ENCODE measurements around the gene CHSY3.

Gene CHSY3

GRCh38 chr5:129945774-129946270 is 41.6 kb downstream of the CHSY3 start:
- DNase-seq (ENCODE audit: low read depth) = no peak

- DNase-seq (ENCODE audit: low read depth) = no peak
Observed at GRCh38 chr5:129951039-129951438, 46.8 kb downstream of the CHSY3 start.

GRCh38 chr5:129958581-129958980 is 54.3 kb downstream of the CHSY3 start:
- no peak for DNase-seq (ENCODE audit: low read depth)

DNA sequence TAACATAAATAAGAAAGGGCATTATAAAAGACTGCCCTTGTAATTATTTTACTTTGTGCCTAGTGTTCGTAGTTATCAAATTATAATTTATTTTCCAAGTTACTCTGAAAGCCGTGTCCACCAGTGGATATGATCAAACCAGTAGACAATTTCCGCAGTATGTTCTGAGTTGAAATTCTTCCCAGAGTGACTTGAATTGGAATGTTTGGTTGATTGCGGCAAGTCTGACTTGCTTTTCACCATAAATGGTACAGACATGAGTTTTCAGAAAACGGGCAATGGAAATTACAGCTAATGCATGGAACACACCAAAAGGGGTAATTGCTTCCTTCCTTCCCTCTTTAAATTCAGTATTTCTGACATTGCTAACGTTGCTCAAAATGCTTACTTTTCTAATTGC is 56.6 kb downstream of the CHSY3 start:
- DNase-seq (ENCODE audit: low read depth) = no peak

DNA sequence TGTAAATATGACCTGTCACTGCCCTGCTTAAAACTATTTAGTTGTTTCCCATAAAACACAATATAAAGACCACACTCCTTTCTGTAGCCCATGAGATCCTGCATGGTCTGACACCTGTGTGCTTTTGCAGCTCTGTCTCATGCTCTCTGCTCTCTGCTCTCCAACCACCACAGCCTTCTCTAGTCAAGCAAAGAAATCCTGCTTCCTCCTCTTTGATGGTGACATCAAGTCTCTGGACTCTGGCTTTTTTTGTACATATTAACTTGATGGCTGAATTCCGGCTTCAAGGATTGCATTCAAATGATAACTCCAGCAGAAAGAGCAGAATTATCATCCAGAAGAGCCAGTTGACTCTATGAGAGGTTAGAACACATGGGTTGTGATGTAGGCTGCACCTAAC is 58.2 kb downstream of the CHSY3 start:
- no peak for DNase-seq (ENCODE audit: low read depth)

DNA sequence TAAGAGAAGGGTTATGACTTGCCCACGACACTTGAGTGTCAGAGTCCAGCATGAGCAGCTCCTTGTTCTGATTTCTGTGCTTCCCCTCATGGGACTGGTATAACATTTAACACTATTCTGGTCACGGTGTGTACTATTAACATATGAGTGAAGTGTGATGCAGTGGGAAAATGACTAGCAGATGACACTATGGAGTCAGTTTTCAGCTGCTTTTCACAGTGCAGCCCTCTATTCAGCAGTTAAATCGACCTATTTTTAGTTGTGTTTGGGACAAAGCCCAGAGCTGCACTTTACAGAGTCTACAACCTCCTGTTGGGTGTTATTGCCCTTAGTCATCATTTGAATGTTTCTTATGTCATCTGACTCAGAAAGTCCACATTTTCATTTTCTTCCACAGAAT is 59.1 kb downstream of the CHSY3 start:
- DNase-seq (ENCODE audit: low read depth) = no peak

GRCh38 chr5:129966071-129966470 is 61.8 kb downstream of the CHSY3 start:
- DNase-seq (ENCODE audit: low read depth) = no peak

DNA sequence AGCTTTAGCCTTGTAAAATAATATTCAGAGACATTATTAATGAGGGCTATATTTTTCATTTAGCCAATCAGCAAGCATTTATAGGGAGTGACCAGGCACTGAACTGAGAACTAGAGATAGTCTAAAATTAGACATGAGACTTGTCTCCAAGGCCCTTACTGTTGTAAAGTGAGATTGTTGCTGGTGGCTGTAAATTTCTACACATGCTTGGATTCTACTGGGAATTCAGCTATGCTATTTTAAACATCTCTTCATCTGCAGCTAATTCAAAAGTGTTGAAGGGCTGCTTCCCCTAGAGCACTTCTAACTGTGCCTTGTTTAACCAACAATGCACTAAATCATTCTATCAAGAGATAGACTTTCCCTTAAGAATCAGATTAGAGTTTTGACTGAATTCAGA is 67.4 kb downstream of the CHSY3 start:
- no peak for DNase-seq (ENCODE audit: low read depth)

DNA sequence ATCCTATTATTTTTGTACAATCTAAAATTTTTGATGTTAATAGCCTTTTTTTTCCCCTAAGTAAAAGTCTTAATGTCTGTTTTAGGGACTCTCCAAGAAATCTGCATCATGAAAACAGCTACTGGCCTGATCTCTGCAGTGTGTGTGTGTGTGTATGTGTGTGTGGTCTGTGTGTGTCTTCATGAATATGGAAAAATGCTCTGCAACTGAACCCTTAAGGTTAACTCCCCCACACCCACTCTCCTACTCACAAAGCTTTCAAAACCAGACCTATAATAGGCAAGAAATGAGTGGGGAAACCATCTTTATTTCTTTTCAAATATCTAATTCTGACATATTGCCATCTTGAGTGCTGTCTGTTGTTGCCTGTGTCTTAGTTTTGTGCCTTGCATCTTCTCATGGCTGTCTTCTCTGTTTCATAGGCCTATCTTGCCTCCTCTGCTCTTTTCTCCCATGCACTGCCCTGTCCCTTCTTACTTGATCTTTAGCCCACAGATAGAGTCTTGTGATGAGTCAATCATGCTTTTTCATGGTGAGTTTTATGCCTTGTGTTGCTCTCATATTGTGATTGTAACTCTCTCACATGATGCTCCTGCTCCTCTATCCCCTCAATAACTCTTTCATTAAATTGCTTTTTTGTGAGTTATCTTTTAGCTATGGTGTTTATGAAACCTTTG is 68.3 kb downstream of the CHSY3 start:
- DNase-seq (ENCODE audit: low read depth) = no peak

GRCh38 chr5:129973716-129974426 is 69.6 kb downstream of the CHSY3 start:
- no peak for DNase-seq (ENCODE audit: low read depth)

DNA sequence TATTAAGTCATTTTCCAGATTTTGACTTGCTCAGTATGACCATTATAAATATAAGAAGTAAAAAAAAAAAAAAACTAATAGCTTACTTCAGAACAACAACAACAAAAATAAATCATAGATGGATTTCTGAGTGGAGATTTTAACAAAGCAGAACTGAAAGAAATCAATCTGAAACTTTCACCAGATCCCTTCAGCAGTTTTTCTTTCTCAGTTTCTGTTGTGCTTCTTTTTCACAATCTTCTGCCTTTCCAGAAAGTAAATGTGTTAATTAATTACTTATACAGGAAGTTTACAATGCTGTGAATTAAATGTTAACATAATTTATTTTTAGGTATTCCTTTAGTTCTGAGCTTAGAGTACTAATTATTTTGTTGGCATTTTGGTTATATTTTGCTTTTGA is 73.5 kb downstream of the CHSY3 start:
- DNase-seq (ENCODE audit: low read depth) = no peak

- DNase-seq (ENCODE audit: low read depth) = no peak
Observed at GRCh38 chr5:129978270-129978669, 74.0 kb downstream of the CHSY3 start.

GRCh38 chr5:129988453-129988852 is 84.2 kb downstream of the CHSY3 start:
- DNase-seq (ENCODE audit: low read depth) = no peak

GRCh38 chr5:129991780-129992179 is 87.5 kb downstream of the CHSY3 start:
- DNase-seq (ENCODE audit: low read depth) = no peak

- no peak for DNase-seq (ENCODE audit: low read depth)
Observed at GRCh38 chr5:129996896-129997295, 92.6 kb downstream of the CHSY3 start.

- DNase-seq (ENCODE audit: low read depth) = no peak
Observed at GRCh38 chr5:130000460-130000859, 96.2 kb downstream of the CHSY3 start.

- no peak for DNase-seq (ENCODE audit: low read depth)
Observed at GRCh38 chr5:130002183-130002582, 97.9 kb downstream of the CHSY3 start.

DNA sequence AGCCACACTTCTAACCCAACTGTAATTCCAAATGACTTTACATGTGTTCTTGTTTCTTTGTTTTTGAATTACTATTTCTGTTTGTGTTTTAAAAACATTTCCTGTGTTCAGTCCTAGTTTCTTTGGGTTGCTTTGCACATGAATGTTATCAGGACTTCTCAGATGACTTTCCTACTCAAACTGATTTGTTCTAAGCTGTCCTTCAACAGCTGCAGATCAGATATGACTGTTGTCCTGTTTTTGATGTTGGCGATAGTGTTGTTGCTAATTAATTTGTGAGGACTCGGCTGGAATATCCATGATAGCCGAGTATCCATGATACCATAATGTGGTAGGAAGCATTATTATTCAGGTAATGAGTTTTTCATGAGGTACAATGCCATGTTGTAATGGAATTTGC is 98.6 kb downstream of the CHSY3 start:
- no peak for DNase-seq (ENCODE audit: low read depth)

GRCh38 chr5:130011986-130012385 is 107.7 kb downstream of the CHSY3 start:
- DNase-seq (ENCODE audit: low read depth) = no peak

DNA sequence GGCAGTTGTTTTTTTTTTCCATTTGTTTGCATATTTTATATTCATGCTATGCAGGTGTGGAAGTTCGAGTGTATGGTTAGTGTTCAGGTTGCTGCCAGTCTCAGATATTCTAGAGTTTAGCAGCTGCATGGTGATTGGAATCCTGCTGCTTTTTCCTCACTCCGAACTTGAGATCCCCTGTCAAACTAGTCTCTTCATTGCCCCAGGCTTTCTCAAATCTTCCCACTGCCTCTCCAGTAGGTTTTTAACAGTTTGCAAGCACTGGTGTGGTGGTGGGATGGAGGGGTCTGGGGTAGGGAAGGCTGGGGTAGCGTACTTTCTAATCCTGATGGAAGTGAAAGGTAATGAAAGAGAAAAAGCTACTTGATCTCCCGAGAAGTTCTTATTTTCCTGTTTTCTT is 112.9 kb downstream of the CHSY3 start:
- no peak for DNase-seq (ENCODE audit: low read depth)

GRCh38 chr5:130018641-130019040 is 114.4 kb downstream of the CHSY3 start:
- no peak for DNase-seq (ENCODE audit: low read depth)

DNA sequence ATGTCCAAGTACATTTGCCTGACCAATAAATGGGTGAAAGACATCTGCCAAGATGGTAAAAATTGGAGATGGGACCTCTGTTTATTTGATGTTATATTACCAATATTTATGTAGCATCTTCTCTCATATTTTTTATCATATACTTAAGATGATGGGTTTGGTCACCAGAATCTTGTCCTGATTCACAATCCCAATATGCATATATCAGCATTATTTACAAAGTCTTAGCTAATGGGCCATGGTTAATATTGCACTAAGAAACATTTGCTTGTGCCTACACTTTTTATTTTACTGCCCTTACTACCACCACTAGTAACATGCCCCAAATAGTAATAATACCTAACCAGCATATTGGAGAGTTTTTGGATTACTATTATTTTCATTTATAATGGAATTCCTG is 116.7 kb downstream of the CHSY3 start:
- DNase-seq (ENCODE audit: low read depth) = no peak

DNA sequence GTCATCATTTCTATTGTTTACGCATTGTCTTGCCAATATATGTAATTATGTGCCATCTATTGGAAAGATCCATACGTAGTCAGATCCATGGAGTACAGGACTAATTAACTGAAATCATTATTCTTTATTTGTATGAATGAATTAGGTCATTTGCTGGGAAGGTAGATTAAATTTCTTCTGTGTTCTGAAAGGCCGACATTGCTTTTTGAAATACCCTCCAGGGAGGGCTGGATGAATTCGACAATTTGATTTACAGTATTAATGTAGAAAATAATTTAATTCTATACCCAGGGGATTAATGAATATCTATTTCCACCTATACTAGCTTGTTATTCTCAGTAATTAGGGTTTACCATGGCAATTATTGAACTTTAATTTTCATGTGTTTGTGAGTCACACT is 117.6 kb downstream of the CHSY3 start:
- DNase-seq (ENCODE audit: low read depth) = no peak

GRCh38 chr5:130023604-130024003 is 119.3 kb downstream of the CHSY3 start:
- DNase-seq (ENCODE audit: low read depth) = no peak

Data from activated T-helper 1 cell treated with Interleukin-2 at 50 U/mL for 16 hours (primary cell).